ENCODE measurements around the gene MYO18A. TPM values are rescaled to one million over a fixed set of nuclear protein-coding genes. Genes with fewer than 3 reads are reported as not detected.

Gene MYO18A
- polyA plus RNA-seq, 1 donor, result 46.2 TPM

GRCh38 chr17:29045734-29046472, 134.3 kb downstream of the MYO18A start:
- DNase-seq, result peak; percentile 78 to 91
- WGBS (ENCODE audit: insufficient coverage, low lambda C conversion rate), result no CpG with 5 or more reads among the region's 7 CpGs
- H3K36me3 ChIP-seq (ENCODE audit: control insufficient read depth, insufficient read depth, low read length), result no peaks in the 10 kb centered on the region
- H3K27ac ChIP-seq (ENCODE audit: low read length), result peak overlapping the region; percentile 22
- no peaks in the 10 kb centered on the region for H3K9me3 ChIP-seq (ENCODE audit: control insufficient read depth, low read depth, low read length)
- H3K4me1 ChIP-seq (ENCODE audit: control insufficient read depth, insufficient read depth, low read length), result peaks cover 38% of the 10 kb centered on the region
- peaks cover 3% of the 10 kb centered on the region for H3K27me3 ChIP-seq (ENCODE audit: control insufficient read depth, insufficient read depth, low read length)
- no peak overlapping the region for H3K4me3 ChIP-seq (ENCODE audit: low read length)

DNA sequence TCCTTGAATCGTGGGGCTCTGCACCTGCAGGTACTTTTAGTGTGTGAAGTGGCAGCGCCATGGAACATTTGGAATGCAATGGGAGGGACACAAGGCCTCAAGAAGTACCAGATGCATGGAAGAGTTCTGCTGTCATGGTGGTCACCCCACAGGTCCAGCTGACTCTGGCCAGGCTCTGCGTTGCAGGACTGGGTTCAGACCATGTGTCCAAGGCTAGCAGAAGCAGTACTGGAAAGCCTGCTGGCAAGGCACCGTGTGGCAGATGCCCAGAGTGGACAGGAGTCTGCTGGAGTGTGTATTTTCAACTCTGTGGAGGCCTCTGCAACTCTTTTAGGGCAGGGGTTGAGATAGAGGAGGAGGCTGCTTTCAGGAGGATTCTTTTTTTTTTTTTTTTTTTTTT, 135.2 kb downstream of the MYO18A start:
- Histone ChIP-seq H3K27ac (ENCODE audit: low read length) (no peak overlapping the region), H3K9me3 (ENCODE audit: control insufficient read depth, low read depth, low read length) (no peaks in the 10 kb centered on the region), H3K36me3 (ENCODE audit: control insufficient read depth, insufficient read depth, low read length) (no peaks in the 10 kb centered on the region), H3K4me1 (ENCODE audit: control insufficient read depth, insufficient read depth, low read length) (peaks cover 38% of the 10 kb centered on the region), H3K4me3 (ENCODE audit: low read length) (no peak overlapping the region), H3K27me3 (ENCODE audit: control insufficient read depth, insufficient read depth, low read length) (peaks cover 3% of the 10 kb centered on the region)
- DNase-seq, result no peak
- no CpG with 5 or more reads among the region's 4 CpGs for WGBS (ENCODE audit: insufficient coverage, low lambda C conversion rate)

GRCh38 chr17:29043539-29044145, 136.6 kb downstream of the MYO18A start:
- Histone ChIP-seq H3K27ac (ENCODE audit: low read length) (peak overlapping the region; percentile 66), H3K36me3 (ENCODE audit: control insufficient read depth, insufficient read depth, low read length) (no peaks in the 10 kb centered on the region), H3K27me3 (ENCODE audit: control insufficient read depth, insufficient read depth, low read length) (peaks cover 2% of the 10 kb centered on the region), H3K4me3 (ENCODE audit: low read length) (peak overlapping the region; percentile 13), H3K9me3 (ENCODE audit: control insufficient read depth, low read depth, low read length) (no peaks in the 10 kb centered on the region), H3K4me1 (ENCODE audit: control insufficient read depth, insufficient read depth, low read length) (peaks cover 38% of the 10 kb centered on the region)
- WGBS (ENCODE audit: insufficient coverage, low lambda C conversion rate), result 100% methylated on average over 1 of the region's 3 CpGs
- no peak for DNase-seq

- Histone ChIP-seq H3K27me3 (ENCODE audit: control insufficient read depth, insufficient read depth, low read length) (peaks cover 7% of the 10 kb centered on the region), H3K4me3 (ENCODE audit: low read length) (peak within 1 kb of the TSS; percentile 13), H3K36me3 (ENCODE audit: control insufficient read depth, insufficient read depth, low read length) (no peaks in the 10 kb centered on the region), H3K27ac (ENCODE audit: low read length) (peak within 1 kb of the TSS; percentile 66), H3K4me1 (ENCODE audit: control insufficient read depth, insufficient read depth, low read length) (peaks cover 38% of the 10 kb centered on the region), H3K9me3 (ENCODE audit: control insufficient read depth, low read depth, low read length) (no peaks in the 10 kb centered on the region)
- peak; percentile 80 to 91 for DNase-seq
- WGBS (ENCODE audit: insufficient coverage, low lambda C conversion rate), result no CpG with 5 or more reads among the region's 13 CpGs
Measured at GRCh38 chr17:29042679-29043538, 137.3 kb downstream of the MYO18A start, which contains the start of gene PIPOX. TSS of gene PIPOX (plus strand) at chr17:29043141. CDS start at chr17:29043226, 85 bp downstream.

DNA sequence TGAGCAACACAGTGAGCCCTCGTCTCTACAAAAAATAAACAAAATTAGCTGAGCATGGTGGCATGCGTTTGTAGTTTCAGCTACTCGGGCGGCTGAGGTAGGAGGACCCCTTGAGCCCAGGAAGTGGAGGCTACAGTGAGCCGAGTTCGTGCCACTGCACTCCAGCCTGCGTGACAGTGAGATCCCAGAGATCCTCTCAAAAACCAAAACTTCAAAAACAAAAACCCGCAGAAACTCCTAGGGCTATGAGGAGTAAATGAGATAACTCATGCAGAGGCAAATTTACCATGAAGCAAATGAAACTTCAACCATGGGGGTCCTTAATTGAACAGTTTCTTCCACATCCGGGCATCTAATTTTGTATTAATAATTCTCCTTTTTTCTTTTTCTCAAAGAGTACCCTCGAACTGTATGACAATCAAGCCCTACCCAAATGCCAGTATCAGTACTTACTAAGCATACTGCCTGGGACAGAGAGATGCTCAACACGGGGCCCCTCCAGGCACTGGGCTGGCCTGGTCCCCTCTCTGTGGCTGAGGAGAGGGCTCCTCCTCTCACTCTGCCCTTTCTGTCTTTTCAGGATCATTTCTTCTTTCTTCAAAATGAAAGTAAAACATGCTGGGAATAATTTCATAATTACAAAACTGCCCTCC, 138.0 kb downstream of the MYO18A start:
- 100% methylated on average over 1 of the region's 11 CpGs for WGBS (ENCODE audit: insufficient coverage, low lambda C conversion rate)

DNA sequence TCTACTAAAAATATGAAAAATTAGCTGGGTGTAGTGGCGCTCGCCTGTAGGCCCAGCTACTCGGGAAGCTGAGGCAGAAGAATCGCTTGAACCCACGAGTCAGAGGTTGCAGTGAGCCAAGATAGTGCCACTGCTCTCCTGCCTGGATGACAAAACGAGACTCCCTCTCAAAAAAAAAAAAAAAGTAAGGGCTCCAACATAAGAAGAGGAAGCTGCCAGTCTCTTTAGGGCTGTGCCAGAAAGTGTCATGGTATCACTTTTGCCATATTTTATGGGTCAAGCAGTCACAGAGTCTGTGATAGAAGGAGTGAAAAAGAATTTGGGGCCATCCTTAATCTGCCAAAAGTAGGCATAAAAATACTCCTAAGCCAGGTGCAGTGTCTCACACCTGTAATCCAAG, 138.6 kb downstream of the MYO18A start:
- H3K4me1 ChIP-seq (ENCODE audit: control insufficient read depth, insufficient read depth, low read length), result peaks cover 36% of the 10 kb centered on the region
- DNase-seq, result no peak
- no peak overlapping the region for H3K27ac ChIP-seq (ENCODE audit: low read length)
- no peak overlapping the region for H3K4me3 ChIP-seq (ENCODE audit: low read length)
- H3K27me3 ChIP-seq (ENCODE audit: control insufficient read depth, insufficient read depth, low read length), result peaks cover 19% of the 10 kb centered on the region
- no peaks in the 10 kb centered on the region for H3K36me3 ChIP-seq (ENCODE audit: control insufficient read depth, insufficient read depth, low read length)
- no peaks in the 10 kb centered on the region for H3K9me3 ChIP-seq (ENCODE audit: control insufficient read depth, low read depth, low read length)
- WGBS (ENCODE audit: insufficient coverage, low lambda C conversion rate), result no CpG with 5 or more reads among the region's 6 CpGs

More for the DNA sequence above, 138.0 kb downstream of the MYO18A start:
- peaks cover 14% of the 10 kb centered on the region for H3K27me3 ChIP-seq (ENCODE audit: control insufficient read depth, insufficient read depth, low read length)
- peaks cover 38% of the 10 kb centered on the region for H3K4me1 ChIP-seq (ENCODE audit: control insufficient read depth, insufficient read depth, low read length)
- H3K4me3 ChIP-seq (ENCODE audit: low read length), result no peak overlapping the region
- H3K27ac ChIP-seq (ENCODE audit: low read length), result peak overlapping the region; percentile 66
- no peak for DNase-seq
- H3K36me3 ChIP-seq (ENCODE audit: control insufficient read depth, insufficient read depth, low read length), result no peaks in the 10 kb centered on the region
- no peaks in the 10 kb centered on the region for H3K9me3 ChIP-seq (ENCODE audit: control insufficient read depth, low read depth, low read length)

DNA sequence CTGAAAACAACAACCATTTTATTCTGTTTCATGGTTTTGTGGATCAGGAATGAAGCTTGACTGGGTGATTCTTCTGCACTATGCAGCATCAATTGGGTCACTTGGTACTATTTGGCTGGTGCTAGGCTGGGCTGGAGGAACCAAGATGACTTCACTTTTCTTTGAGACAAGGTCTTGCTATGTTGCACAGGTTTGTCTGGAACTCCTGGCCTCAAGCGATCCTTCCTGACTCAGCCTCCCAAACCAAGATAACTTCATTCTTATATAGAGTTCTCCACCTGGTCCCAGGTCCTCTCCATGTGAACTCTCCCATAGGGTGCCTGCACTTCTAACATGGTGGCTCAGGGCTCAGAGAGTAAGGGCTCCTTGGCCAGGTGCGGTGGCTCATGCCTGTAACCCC, 139.1 kb downstream of the MYO18A start:
- no CpG with 5 or more reads among the region's 2 CpGs for WGBS (ENCODE audit: insufficient coverage, low lambda C conversion rate)
- no peak for DNase-seq
- Histone ChIP-seq H3K9me3 (ENCODE audit: control insufficient read depth, low read depth, low read length) (no peaks in the 10 kb centered on the region), H3K27me3 (ENCODE audit: control insufficient read depth, insufficient read depth, low read length) (peaks cover 22% of the 10 kb centered on the region), H3K36me3 (ENCODE audit: control insufficient read depth, insufficient read depth, low read length) (no peaks in the 10 kb centered on the region), H3K27ac (ENCODE audit: low read length) (no peak overlapping the region), H3K4me1 (ENCODE audit: control insufficient read depth, insufficient read depth, low read length) (peaks cover 32% of the 10 kb centered on the region), H3K4me3 (ENCODE audit: low read length) (no peak overlapping the region)

GRCh38 chr17:29039764-29040598, 140.2 kb downstream of the MYO18A start:
- Histone ChIP-seq H3K27me3 (ENCODE audit: control insufficient read depth, insufficient read depth, low read length) (peaks cover 29% of the 10 kb centered on the region), H3K27ac (ENCODE audit: low read length) (no peak overlapping the region), H3K4me3 (ENCODE audit: low read length) (no peak overlapping the region), H3K4me1 (ENCODE audit: control insufficient read depth, insufficient read depth, low read length) (peaks cover 23% of the 10 kb centered on the region), H3K36me3 (ENCODE audit: control insufficient read depth, insufficient read depth, low read length) (no peaks in the 10 kb centered on the region), H3K9me3 (ENCODE audit: control insufficient read depth, low read depth, low read length) (peaks cover 4% of the 10 kb centered on the region)
- no peak for DNase-seq
- WGBS (ENCODE audit: insufficient coverage, low lambda C conversion rate), result 86% methylated on average over 1 of the region's 13 CpGs

- H3K4me3 ChIP-seq (ENCODE audit: low read length), result no peak overlapping the region
- DNase-seq, result no peak
- H3K4me1 ChIP-seq (ENCODE audit: control insufficient read depth, insufficient read depth, low read length), result peaks cover 11% of the 10 kb centered on the region
- no peaks in the 10 kb centered on the region for H3K36me3 ChIP-seq (ENCODE audit: control insufficient read depth, insufficient read depth, low read length)
- no CpG with 5 or more reads among the region's 15 CpGs for WGBS (ENCODE audit: insufficient coverage, low lambda C conversion rate)
- H3K27me3 ChIP-seq (ENCODE audit: control insufficient read depth, insufficient read depth, low read length), result peaks cover 37% of the 10 kb centered on the region
- no peak overlapping the region for H3K27ac ChIP-seq (ENCODE audit: low read length)
- peaks cover 9% of the 10 kb centered on the region for H3K9me3 ChIP-seq (ENCODE audit: control insufficient read depth, low read depth, low read length)
Measured at GRCh38 chr17:29038085-29038795, 142.0 kb downstream of the MYO18A start.

Measured in large intestine (tissue), 3 donors.